Transverse colon (tissue), 3 donors: ENCODE measurements around the gene STOML3.

ENCODE experiments used
- POLR2A ChIP-seq: fragments of 450-650 bp; IDR thresholded peaks from one replicate; pipeline ENCODE4 v1.6.1; 2016; ENCODE audit warnings: antibody characterized with exemption, mild to moderate bottlenecking, moderate library complexity
- POLR2AphosphoS5 ChIP-seq, 3 donors: sonication (generic); formaldehyde crosslinking; IDR thresholded peaks; one replicate each; pipeline ENCODE4 v1.6.1; 2016; ENCODE audit warnings: antibody characterized with exemption in 3 of 3

DNA sequence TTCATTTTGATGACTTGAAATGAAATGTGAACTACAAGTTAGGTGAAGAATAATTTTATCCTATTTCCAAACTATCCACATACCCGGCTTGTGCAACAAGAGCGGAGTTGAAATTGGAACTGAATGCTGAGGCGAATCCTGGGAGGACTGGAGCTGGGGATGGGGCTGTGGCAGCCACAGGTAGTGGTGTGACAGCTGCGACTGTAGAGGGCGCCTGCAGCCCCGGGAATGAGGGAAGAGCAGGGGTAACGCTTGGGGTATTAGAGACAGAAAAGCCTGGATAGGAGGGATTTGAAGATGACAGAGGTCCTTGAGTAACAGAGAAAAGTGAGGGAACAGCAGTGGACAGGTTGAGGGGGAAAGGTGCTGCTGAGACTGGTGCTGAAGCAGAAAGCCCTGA is 22.0 kb upstream of the STOML3 start:
- TF ChIP-seq POLR2A, result no peak
- no peak for TF ChIP-seq POLR2AphosphoS5 (IDR thresholded peaks at IDR 0.05)
